Liver (tissue), 9 donors: ENCODE measurements around the gene FBXO2. TPM values are rescaled to one million over a fixed set of nuclear protein-coding genes. Genes with fewer than 3 reads are reported as not detected.

Experiments
- DNase-seq: peaks from one replicate; pipeline ENCODE4 v3.0.0-alpha.2; 2017; ENCODE audit warnings: low spot score
- H3K27ac ChIP-seq, 2 donors: one replicate each; pipeline ENCODE4 v1.7.0; 2013; ENCODE audit warnings: inconsistent platforms in 2 of 2, low read length in 2 of 2, control low read depth in 1 of 2, low read depth in 1 of 2, mild to moderate bottlenecking in 1 of 2
- H3K27me3 ChIP-seq, 4 donors: one replicate each; pipeline versions ENCODE4 v1.6.1 to v1.7.0; 2013; ENCODE audit warnings: low read length in 3 of 4, inconsistent platforms in 1 of 4, mild to moderate bottlenecking in 1 of 4, moderate library complexity in 1 of 4; ENCODE audit not compliant: control insufficient read depth in 4 of 4, insufficient read depth in 4 of 4
- H3K36me3 ChIP-seq, 4 donors: one replicate each; pipeline versions ENCODE4 v1.6.1 to v1.7.0; 2013; ENCODE audit warnings: low read length in 3 of 4, mild to moderate bottlenecking in 3 of 4, low read depth in 1 of 4, moderate library complexity in 1 of 4; ENCODE audit not compliant: control insufficient read depth in 4 of 4, insufficient read depth in 3 of 4
- H3K4me1 ChIP-seq, 4 donors: one replicate each; pipeline versions ENCODE4 v1.6.1 to v1.7.0; 2013; ENCODE audit warnings: low read length in 3 of 4, mild to moderate bottlenecking in 3 of 4, moderate library complexity in 1 of 4; ENCODE audit not compliant: control insufficient read depth in 4 of 4, insufficient read depth in 4 of 4
- H3K4me3 ChIP-seq, 3 donors: one replicate each; pipeline versions ENCODE4 v1.6.1 to v1.7.0; 2013; ENCODE audit warnings: low read length in 3 of 3, control low read depth in 1 of 3, low read depth in 1 of 3, mild to moderate bottlenecking in 1 of 3
- H3K9ac ChIP-seq, 2 donors: one replicate each; pipeline ENCODE4 v1.7.0; 2013; ENCODE audit warnings: low read length in 2 of 2, mild to moderate bottlenecking in 2 of 2, moderate library complexity in 2 of 2, control low read depth in 1 of 2, low read depth in 1 of 2
- H3K9me3 ChIP-seq, 4 donors: one replicate each; pipeline versions ENCODE4 v1.6.1 to v1.7.0; 2013; ENCODE audit warnings: low read length in 3 of 4; ENCODE audit not compliant: control insufficient read depth in 4 of 4
- CTCF ChIP-seq: fragments of 150-350 bp; IDR thresholded peaks from 2 replicates; pipeline ENCODE4 v1.5.1; 2017; ENCODE audit warnings: improper control_type of control experiment, low read depth, low read length; ENCODE audit not compliant: missing input control
- EGR1 ChIP-seq, 2 donors: IDR thresholded peaks; 2 replicates each; pipeline ENCODE4 v1.6.1; 2016 to 2018; ENCODE audit warnings: antibody characterized with exemption in 2 of 2, low read depth in 2 of 2
- FOXA1 ChIP-seq: IDR thresholded peaks from 2 replicates; pipeline ENCODE4 v1.6.1; 2016; ENCODE audit warnings: antibody characterized with exemption
- FOXA2 ChIP-seq: IDR thresholded peaks from 2 replicates; pipeline ENCODE4 v1.6.1; 2016; ENCODE audit warnings: antibody characterized with exemption
- GABPA ChIP-seq, 2 donors: IDR thresholded peaks in 1 of 2; conservative IDR thresholded peaks in 1 of 2; 2 replicates each; pipeline ENCODE4 v1.6.1; 2016; ENCODE audit warnings: antibody characterized with exemption in 2 of 2, mild to moderate bottlenecking in 1 of 2, moderate library complexity in 1 of 2
- HNF4A ChIP-seq, 2 donors: conservative IDR thresholded peaks; 2 replicates each; pipeline ENCODE4 v1.6.1; 2016; ENCODE audit warnings: antibody characterized with exemption in 2 of 2, mild to moderate bottlenecking in 2 of 2
- HNF4G ChIP-seq: IDR thresholded peaks from 2 replicates; pipeline ENCODE4 v1.6.1; 2016; ENCODE audit warnings: antibody characterized with exemption
- JUND ChIP-seq, 2 donors: IDR thresholded peaks; 2 replicates each; pipeline ENCODE4 v1.6.1; 2016; ENCODE audit warnings: antibody characterized with exemption in 2 of 2
- NR2F2 ChIP-seq: IDR thresholded peaks from 2 replicates; pipeline ENCODE4 v1.6.1; 2016; ENCODE audit warnings: antibody characterized with exemption
- RAD21 ChIP-seq, 2 donors: IDR thresholded peaks; 2 replicates each; pipeline ENCODE4 v1.6.1; 2016; ENCODE audit warnings: antibody characterized with exemption in 2 of 2, mild to moderate bottlenecking in 2 of 2
- REST ChIP-seq: IDR thresholded peaks from 2 replicates; pipeline ENCODE4 v1.6.1; 2016; ENCODE audit warnings: antibody characterized with exemption, mild to moderate bottlenecking
- RXRA ChIP-seq, 2 donors: IDR thresholded peaks; 2 replicates each; pipeline ENCODE4 v1.6.1; 2017 to 2018; ENCODE audit warnings: antibody characterized with exemption in 2 of 2, mild to moderate bottlenecking in 1 of 2
- SP1 ChIP-seq: IDR thresholded peaks from 2 replicates; pipeline ENCODE4 v1.6.1; 2018; ENCODE audit warnings: antibody characterized with exemption, mild to moderate bottlenecking
- TAF1 ChIP-seq: conservative IDR thresholded peaks from 2 replicates; pipeline ENCODE4 v1.6.1; 2016; ENCODE audit warnings: antibody characterized with exemption, mild to moderate bottlenecking
- YY1 ChIP-seq: IDR thresholded peaks from 2 replicates; pipeline ENCODE4 v1.6.1; 2016; ENCODE audit warnings: antibody characterized with exemption, mild to moderate bottlenecking
- WGBS: extraction: QIAGEN DNeasy Blood & Tissue Kit; methylation state at CpG from one replicate; pipeline ENCODE4 v1.1.7; 2013; 5-methylcytosine and 5-hydroxymethylcytosine counted together
- polyA plus RNA-seq, 2 donors: library from polyadenylated mRNA; stranded (reverse) in 1 of 2; unstranded in 1 of 2; fragments of 200-250 nt in 1 of 2; fragments of >200 nt in 1 of 2; fragmentation: Nextera tagmentation in 1 of 2; extraction: Ambion mirVana in 1 of 2; gene quantifications; one replicate each; pipeline versions ENCODE4 v1.2.1 to v1.2.3, GENCODE V29; 2013 to 2015
- total RNA-seq, 2 donors: library from RNA; depleted of rRNA; stranded (reverse); fragments of >200 nt; gene quantifications; one replicate each; pipeline ENCODE4 v1.2.3, GENCODE V29; 2014
- TF ChIP-seq, protein P1 (sequence below): IDR thresholded peaks from 2 replicates; pipeline ENCODE4 v1.6.1; 2016; ENCODE audit warnings: antibody characterized with exemption
- TF ChIP-seq, protein P2 (sequence below): IDR thresholded peaks from 2 replicates; pipeline ENCODE4 v1.6.1; 2016; ENCODE audit warnings: antibody characterized with exemption
- TF ChIP-seq, protein P3 (sequence below): IDR thresholded peaks from 2 replicates; pipeline ENCODE4 v1.6.1; 2016; ENCODE audit warnings: antibody characterized with exemption
- donor health status: healthy.
- donor health status: healthy.
- donor health status: healthy.
- donor health status: healthy.
- donor health status: healthy.

Gene FBXO2
- total and polyA plus RNA-seq, 4 donors = 1.7 to 20.9 (median 4.0) TPM

- no peak overlapping the region for H3K9ac ChIP-seq
- DNase-seq = no peak
- 57% methylated on average over 15 of the region's 15 CpGs for WGBS
- no peak overlapping the region for H3K27ac ChIP-seq
- no peak overlapping the region for H3K4me3 ChIP-seq
- TF ChIP-seq TAF1 (no peak), RAD21 (IDR thresholded peaks at IDR 0.05) (no peak), HNF4G (no peak), GABPA (IDR thresholded peaks at IDR 0.05 in 1 of 2, conservative IDR thresholded peaks at IDR 0.05 in 1 of 2) (no peak), FOXA1 (no peak), REST (no peak), JUND (IDR thresholded peaks at IDR 0.05) (no peak), EGR1 (IDR thresholded peaks at IDR 0.05; ENCODE audit: low read depth in 2 of 2) (no peak), CTCF (no peak), SP1 (no peak), HNF4A (conservative IDR thresholded peaks at IDR 0.05) (no peak), YY1 (no peak), FOXA2 (no peak), NR2F2 (no peak), RXRA (IDR thresholded peaks at IDR 0.05) (no peak)
- TF ChIP-seq, protein P1, sequence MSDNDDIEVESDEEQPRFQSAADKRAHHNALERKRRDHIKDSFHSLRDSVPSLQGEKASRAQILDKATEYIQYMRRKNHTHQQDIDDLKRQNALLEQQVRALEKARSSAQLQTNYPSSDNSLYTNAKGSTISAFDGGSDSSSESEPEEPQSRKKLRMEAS = no peak
- TF ChIP-seq, protein P2, sequence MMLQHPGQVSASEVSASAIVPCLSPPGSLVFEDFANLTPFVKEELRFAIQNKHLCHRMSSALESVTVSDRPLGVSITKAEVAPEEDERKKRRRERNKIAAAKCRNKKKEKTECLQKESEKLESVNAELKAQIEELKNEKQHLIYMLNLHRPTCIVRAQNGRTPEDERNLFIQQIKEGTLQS = no peak
- TF ChIP-seq, protein P3, sequence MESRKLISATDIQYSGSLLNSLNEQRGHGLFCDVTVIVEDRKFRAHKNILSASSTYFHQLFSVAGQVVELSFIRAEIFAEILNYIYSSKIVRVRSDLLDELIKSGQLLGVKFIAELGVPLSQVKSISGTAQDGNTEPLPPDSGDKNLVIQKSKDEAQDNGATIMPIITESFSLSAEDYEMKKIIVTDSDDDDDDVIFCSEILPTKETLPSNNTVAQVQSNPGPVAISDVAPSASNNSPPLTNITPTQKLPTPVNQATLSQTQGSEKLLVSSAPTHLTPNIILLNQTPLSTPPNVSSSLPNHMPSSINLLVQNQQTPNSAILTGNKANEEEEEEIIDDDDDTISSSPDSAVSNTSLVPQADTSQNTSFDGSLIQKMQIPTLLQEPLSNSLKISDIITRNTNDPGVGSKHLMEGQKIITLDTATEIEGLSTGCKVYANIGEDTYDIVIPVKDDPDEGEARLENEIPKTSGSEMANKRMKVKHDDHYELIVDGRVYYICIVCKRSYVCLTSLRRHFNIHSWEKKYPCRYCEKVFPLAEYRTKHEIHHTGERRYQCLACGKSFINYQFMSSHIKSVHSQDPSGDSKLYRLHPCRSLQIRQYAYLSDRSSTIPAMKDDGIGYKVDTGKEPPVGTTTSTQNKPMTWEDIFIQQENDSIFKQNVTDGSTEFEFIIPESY = no peak
- no peaks in the 10 kb centered on the region for H3K9me3 ChIP-seq
- no peaks in the 10 kb centered on the region for H3K36me3 ChIP-seq
- H3K27me3 ChIP-seq = no peaks in the 10 kb centered on the region
- H3K4me1 ChIP-seq = no peaks in the 10 kb centered on the region
These were observed 47.3 kb upstream of the FBXO2 start for GRCh38 chr1:11701551-11701961.
